WTC11 (cell line): ENCODE results near the gene ASGR1. TPM values are rescaled to one million over a fixed set of nuclear protein-coding genes. Genes with fewer than 3 reads are reported as not detected.

Experiments
- ATAC-seq: fragments of 200-7000 bp; cut with Tn5 transposase; 2 replicates; pipeline ENCODE4 v1.10.0; 2021; ENCODE audit warnings: mild to moderate bottlenecking, moderate library complexity
- CTCF ChIA-PET: fragments of 300-600 bp; sonication (Branson Sonifier 250); formaldehyde crosslinking; loops from one replicate; lab custom pipeline; 2021; ENCODE audit warnings: antibody characterized with exemption; lab: Charles Lee
- POLR2A ChIA-PET: fragments of 350-600 bp; sonication (Branson Sonifier 250); formaldehyde crosslinking; loops from one replicate; lab custom pipeline; 2021; ENCODE audit warnings: antibody characterized with exemption; lab: Charles Lee
- DNase-seq: peaks from one replicate; pipeline ENCODE4 v3.0.0; 2021; ENCODE audit warnings: low spot score
- H3K27ac Mint-ChIP-seq: 2 replicates; pipeline ENCODE4 v1.8.0; 2021; ENCODE audit warnings: mixed read lengths
- H3K27me3 Mint-ChIP-seq: 2 replicates; pipeline ENCODE4 v1.8.0; 2021; ENCODE audit warnings: low read depth, mild to moderate bottlenecking, moderate library complexity, mixed read lengths
- H3K36me3 Mint-ChIP-seq: 2 replicates; pipeline ENCODE4 v1.8.0; 2021; ENCODE audit warnings: mixed read lengths
- H3K4me1 Mint-ChIP-seq: 2 replicates; pipeline ENCODE4 v1.8.0; 2022; ENCODE audit warnings: mixed read lengths
- H3K4me3 Mint-ChIP-seq: 2 replicates; pipeline ENCODE4 v1.8.0; 2021; ENCODE audit warnings: mild to moderate bottlenecking, moderate library complexity, mixed read lengths
- H3K9me3 Mint-ChIP-seq: 2 replicates; pipeline ENCODE4 v1.8.0; 2021; ENCODE audit warnings: mixed read lengths
- CDX4 ChIP-seq: fragments of 250-450 bp; sonication (Bioruptor Pico); IDR thresholded peaks from 2 replicates; pipeline ENCODE4 v1.9.0; 2021; ENCODE audit warnings: moderate library complexity, mild to moderate bottlenecking, inconsistent platforms, borderline replicate concordance
- E2F5 ChIP-seq: sonication (generic); formaldehyde crosslinking; IDR thresholded peaks from 2 replicates; pipeline ENCODE4 v1.8.1; 2022; ENCODE audit warnings: mild to moderate bottlenecking, moderate library complexity, missing genetic modification reagents
- FOXK1 ChIP-seq: sonication (generic); formaldehyde crosslinking; IDR thresholded peaks from 2 replicates; pipeline ENCODE4 v1.8.0; 2022; ENCODE audit warnings: mild to moderate bottlenecking, moderate library complexity, missing genetic modification reagents
- JAZF1 ChIP-seq: fragments of 250-450 bp; sonication (Bioruptor Pico); IDR thresholded peaks from 2 replicates; pipeline ENCODE4 v1.9.0; 2021; ENCODE audit warnings: moderate library complexity, mild to moderate bottlenecking, inconsistent platforms
- MAX ChIP-seq: sonication (generic); formaldehyde crosslinking; IDR thresholded peaks from 2 replicates; pipeline ENCODE4 v1.8.0; 2022; ENCODE audit warnings: mild to moderate bottlenecking, missing genetic modification reagents
- NFYB ChIP-seq: sonication (generic); formaldehyde crosslinking; conservative IDR thresholded peaks from 2 replicates; pipeline ENCODE4 v1.8.0; 2022; ENCODE audit warnings: low read depth, missing genetic modification reagents
- RORB ChIP-seq: fragments of 250-450 bp; sonication (Bioruptor Pico); IDR thresholded peaks from 2 replicates; pipeline ENCODE4 v1.9.0; 2021; ENCODE audit warnings: mild to moderate bottlenecking
- SP1 ChIP-seq: sonication (generic); formaldehyde crosslinking; conservative IDR thresholded peaks from 2 replicates; pipeline ENCODE4 v1.8.1; 2022; ENCODE audit warnings: missing genetic modification reagents
- TEAD4 ChIP-seq: sonication (generic); formaldehyde crosslinking; IDR thresholded peaks from 2 replicates; pipeline ENCODE4 v1.8.0; 2022; ENCODE audit warnings: mild to moderate bottlenecking, missing genetic modification reagents
- TP53 ChIP-seq: sonication (generic); formaldehyde crosslinking; IDR thresholded peaks from 2 replicates; pipeline ENCODE4 v1.8.1; 2023; ENCODE audit warnings: mild to moderate bottlenecking, missing genetic modification reagents
- ZNF138 ChIP-seq: sonication (generic); formaldehyde crosslinking; conservative IDR thresholded peaks from 2 replicates; pipeline ENCODE4 v1.8.1; 2022; ENCODE audit warnings: mild to moderate bottlenecking, moderate library complexity, missing genetic modification reagents
- total RNA-seq: library from RNA; stranded (reverse); gene quantifications from 3 replicates; pipeline ENCODE4 v1.2.3, GENCODE V29; 2021
- TF ChIP-seq, protein P1 (sequence below): fragments of 250-450 bp; sonication (Bioruptor Pico); IDR thresholded peaks from 2 replicates; pipeline ENCODE4 v1.9.0; 2021; ENCODE audit warnings: mild to moderate bottlenecking
- TF ChIP-seq, protein P2 (sequence below): sonication (generic); formaldehyde crosslinking; IDR thresholded peaks from 2 replicates; pipeline ENCODE4 v1.8.0; 2023; ENCODE audit warnings: mild to moderate bottlenecking, missing genetic modification reagents

ASGR1 gene
- total RNA-seq, 1 experiment from 2014 or later: 13.3 TPM

DNA sequence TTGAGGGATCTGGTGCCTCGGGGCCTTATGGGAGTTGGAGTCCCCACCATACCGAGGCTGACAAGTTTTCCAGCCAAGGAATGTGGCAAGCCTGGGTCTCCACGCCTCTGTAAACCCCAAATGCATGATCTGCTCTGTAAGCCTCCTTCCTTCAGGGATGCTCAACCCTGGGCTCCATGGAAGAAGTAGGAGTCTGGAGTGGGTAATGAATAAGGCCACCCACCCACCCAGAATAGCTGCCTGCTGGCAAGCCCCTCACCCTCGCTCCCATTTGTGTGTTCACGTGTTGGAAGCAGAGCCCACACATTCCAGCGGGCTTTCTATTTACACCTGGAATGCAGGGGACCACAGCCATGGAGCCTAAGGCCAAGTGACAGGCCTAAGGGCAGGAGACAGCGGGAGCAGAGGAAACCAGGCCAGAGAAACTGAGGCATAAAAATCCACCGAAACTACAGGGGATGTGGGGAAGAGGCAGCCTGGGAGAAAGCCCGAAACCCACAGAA, 36.0 kb upstream of the ASGR1 start:
- POLR2A ChIA-PET: interaction anchor here (0.7 to 1.1 kb wide), 4 partner anchors 14 to 221 kb away, joined by 3 to 6 read pairs (median 4); no protein-coding TSS in a partner anchor
- TF ChIP-seq MAX: 0 out of 2 replicates have a peak, but pooled peaks have one; percentile 23
- TF ChIP-seq TEAD4 (CRISPR knock-in tag): 0 out of 2 replicates have a peak, but pooled peaks have one; percentile 66
- TF ChIP-seq TP53 (CRISPR knock-in tag): no peak
- no peak for TF ChIP-seq JAZF1
- TF ChIP-seq FOXK1 (CRISPR knock-in tag): 0 out of 2 replicates have a peak, but pooled peaks have one; percentile 41
- no peak for TF ChIP-seq CDX4
- TF ChIP-seq, protein P1, sequence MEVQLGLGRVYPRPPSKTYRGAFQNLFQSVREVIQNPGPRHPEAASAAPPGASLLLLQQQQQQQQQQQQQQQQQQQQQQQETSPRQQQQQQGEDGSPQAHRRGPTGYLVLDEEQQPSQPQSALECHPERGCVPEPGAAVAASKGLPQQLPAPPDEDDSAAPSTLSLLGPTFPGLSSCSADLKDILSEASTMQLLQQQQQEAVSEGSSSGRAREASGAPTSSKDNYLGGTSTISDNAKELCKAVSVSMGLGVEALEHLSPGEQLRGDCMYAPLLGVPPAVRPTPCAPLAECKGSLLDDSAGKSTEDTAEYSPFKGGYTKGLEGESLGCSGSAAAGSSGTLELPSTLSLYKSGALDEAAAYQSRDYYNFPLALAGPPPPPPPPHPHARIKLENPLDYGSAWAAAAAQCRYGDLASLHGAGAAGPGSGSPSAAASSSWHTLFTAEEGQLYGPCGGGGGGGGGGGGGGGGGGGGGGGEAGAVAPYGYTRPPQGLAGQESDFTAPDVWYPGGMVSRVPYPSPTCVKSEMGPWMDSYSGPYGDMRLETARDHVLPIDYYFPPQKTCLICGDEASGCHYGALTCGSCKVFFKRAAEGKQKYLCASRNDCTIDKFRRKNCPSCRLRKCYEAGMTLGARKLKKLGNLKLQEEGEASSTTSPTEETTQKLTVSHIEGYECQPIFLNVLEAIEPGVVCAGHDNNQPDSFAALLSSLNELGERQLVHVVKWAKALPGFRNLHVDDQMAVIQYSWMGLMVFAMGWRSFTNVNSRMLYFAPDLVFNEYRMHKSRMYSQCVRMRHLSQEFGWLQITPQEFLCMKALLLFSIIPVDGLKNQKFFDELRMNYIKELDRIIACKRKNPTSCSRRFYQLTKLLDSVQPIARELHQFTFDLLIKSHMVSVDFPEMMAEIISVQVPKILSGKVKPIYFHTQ (CRISPR knock-in tag): no peak
- TF ChIP-seq, protein P2, sequence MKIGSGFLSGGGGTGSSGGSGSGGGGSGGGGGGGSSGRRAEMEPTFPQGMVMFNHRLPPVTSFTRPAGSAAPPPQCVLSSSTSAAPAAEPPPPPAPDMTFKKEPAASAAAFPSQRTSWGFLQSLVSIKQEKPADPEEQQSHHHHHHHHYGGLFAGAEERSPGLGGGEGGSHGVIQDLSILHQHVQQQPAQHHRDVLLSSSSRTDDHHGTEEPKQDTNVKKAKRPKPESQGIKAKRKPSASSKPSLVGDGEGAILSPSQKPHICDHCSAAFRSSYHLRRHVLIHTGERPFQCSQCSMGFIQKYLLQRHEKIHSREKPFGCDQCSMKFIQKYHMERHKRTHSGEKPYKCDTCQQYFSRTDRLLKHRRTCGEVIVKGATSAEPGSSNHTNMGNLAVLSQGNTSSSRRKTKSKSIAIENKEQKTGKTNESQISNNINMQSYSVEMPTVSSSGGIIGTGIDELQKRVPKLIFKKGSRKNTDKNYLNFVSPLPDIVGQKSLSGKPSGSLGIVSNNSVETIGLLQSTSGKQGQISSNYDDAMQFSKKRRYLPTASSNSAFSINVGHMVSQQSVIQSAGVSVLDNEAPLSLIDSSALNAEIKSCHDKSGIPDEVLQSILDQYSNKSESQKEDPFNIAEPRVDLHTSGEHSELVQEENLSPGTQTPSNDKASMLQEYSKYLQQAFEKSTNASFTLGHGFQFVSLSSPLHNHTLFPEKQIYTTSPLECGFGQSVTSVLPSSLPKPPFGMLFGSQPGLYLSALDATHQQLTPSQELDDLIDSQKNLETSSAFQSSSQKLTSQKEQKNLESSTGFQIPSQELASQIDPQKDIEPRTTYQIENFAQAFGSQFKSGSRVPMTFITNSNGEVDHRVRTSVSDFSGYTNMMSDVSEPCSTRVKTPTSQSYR (CRISPR knock-in tag): no peak
- H3K27me3 Mint-ChIP-seq: peaks cover 4% of the 10 kb centered on the region; the same call in 1 of the 2 replicates
- DNase-seq (no peak), ATAC-seq (peak; percentile 0; the same call in 1 of the 2 replicates)
- no peaks in the 10 kb centered on the region for H3K36me3 Mint-ChIP-seq
- CTCF ChIA-PET: interaction anchor here (0.9 to 2.9 kb wide), 12 partner anchors 19 to 189 kb away, joined by 3 to 17 read pairs (median 8); partner anchors contain the start of genes ASGR1, DVL2, SLC2A4 and TMEM256
- peaks cover 59% of the 10 kb centered on the region for H3K4me1 Mint-ChIP-seq
- H3K27ac Mint-ChIP-seq: peak overlapping the region; percentile 92
- H3K4me3 Mint-ChIP-seq: peak overlapping the region; percentile 86
- H3K9me3 Mint-ChIP-seq: no peaks in the 10 kb centered on the region

DNA sequence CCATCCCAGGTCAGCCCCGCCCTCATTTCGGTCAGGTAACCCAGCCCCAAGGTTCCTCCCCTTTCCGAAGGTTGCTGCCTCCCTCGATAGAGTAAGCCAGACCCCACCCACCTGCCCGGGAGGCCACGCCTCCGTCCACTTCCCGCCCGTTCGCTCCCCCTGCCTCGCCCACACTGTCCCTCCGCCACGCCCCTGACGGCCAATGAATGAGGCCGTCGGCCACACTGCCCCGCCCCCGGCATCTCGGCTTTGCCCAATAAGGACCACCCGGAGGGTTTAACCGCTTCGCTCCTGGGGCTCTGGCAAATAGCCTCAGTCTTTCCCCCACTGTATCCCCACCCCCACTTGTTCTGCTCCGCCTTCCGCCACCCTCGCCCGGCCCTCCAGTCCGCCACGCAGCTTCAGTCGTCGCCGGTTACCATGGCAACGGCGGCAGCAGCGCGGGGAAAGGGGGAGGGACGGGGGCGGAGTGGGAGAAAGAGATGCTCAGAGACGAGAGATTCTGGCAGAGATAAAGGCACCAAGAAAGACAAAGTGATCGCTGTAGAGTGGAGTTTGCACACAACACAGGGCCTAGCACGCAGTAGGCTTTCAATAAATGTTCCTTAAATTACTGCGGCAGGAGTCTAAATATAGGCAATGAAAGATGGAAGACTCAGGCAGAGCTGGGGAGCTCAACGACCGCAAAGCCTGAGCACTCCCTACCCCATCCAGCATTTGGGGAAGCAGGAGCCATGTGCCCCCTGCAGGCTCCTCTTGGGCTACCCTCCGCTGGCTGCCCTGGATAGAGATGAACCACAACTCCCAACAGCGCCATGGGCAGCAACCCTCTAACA, 35.3 kb upstream of the ASGR1 start:
- H3K9me3 Mint-ChIP-seq: no peaks in the 10 kb centered on the region
- peak overlapping the region; percentile 98 for H3K27ac Mint-ChIP-seq
- peaks cover 4% of the 10 kb centered on the region; the same call in 1 of the 2 replicates for H3K27me3 Mint-ChIP-seq
- peaks cover 61% of the 10 kb centered on the region for H3K4me1 Mint-ChIP-seq
- ATAC-seq (peak; percentile 77), DNase-seq (peak; percentile 100)
- ChIA-PET POLR2A (interaction anchor here (0.7 to 1.1 kb wide), 5 partner anchors 14 to 221 kb away, joined by 3 to 6 read pairs (median 3); no protein-coding TSS in a partner anchor), CTCF (interaction anchor here (0.6 to 2.9 kb wide), 44 partner anchors 8 to 643 kb away, joined by 3 to 17 read pairs (median 5); partner anchors contain the start of genes ACAP1, ASGR1, CYB5D1 and DVL2)
- peak overlapping the region; percentile 86 for H3K4me3 Mint-ChIP-seq
- TF ChIP-seq RORB (CRISPR knock-in tag) (no peak), SP1 (CRISPR knock-in tag) (peak; percentile 92), E2F5 (0 out of 2 replicates have a peak, but pooled peaks have one; percentile 30), JAZF1 (no peak), ZNF138 (CRISPR knock-in tag) (no peak), NFYB (CRISPR knock-in tag) (peak; percentile 71)
- no peaks in the 10 kb centered on the region for H3K36me3 Mint-ChIP-seq
